Subcutaneous adipose tissue (tissue), 4 donors: ENCODE measurements around the gene UCK1. TPM values are rescaled to one million over a fixed set of nuclear protein-coding genes. Genes with fewer than 3 reads are reported as not detected.

Experiments used
- CTCF ChIP-seq: fragments of 450-650 bp; IDR thresholded peaks from one replicate; pipeline ENCODE4 v1.5.1; 2016; ENCODE audit warnings: low read depth, mild to moderate bottlenecking, control low read depth, antibody characterized with exemption, moderate library complexity
- total RNA-seq, 4 donors: library from RNA; depleted of rRNA; stranded (reverse); fragments of >200 nt; gene quantifications; one replicate each; pipeline ENCODE4 v1.1.0, GENCODE V29; 2016

Gene UCK1
- total RNA-seq, 4 donors from 2014 or later, result 21.2 to 42.9 (median 39.3) TPM

GRCh38 chr9:131485728-131486422 is 45.2 kb downstream of the UCK1 start:
- no peak for TF ChIP-seq CTCF

GRCh38 chr9:131485206-131485605 is 45.9 kb downstream of the UCK1 start:
- no peak for TF ChIP-seq CTCF

GRCh38 chr9:131484560-131485185 is 46.4 kb downstream of the UCK1 start:
- no peak for TF ChIP-seq CTCF

- no peak for TF ChIP-seq CTCF
Measured at GRCh38 chr9:131484051-131484445, 47.0 kb downstream of the UCK1 start.

- TF ChIP-seq CTCF, result no peak
Measured at GRCh38 chr9:131483319-131484050, 47.6 kb downstream of the UCK1 start.

GRCh38 chr9:131482343-131483006 is 48.6 kb downstream of the UCK1 start:
- no peak for TF ChIP-seq CTCF
